GM19468 (cell line): Measurements from ENCODE around the gene SRPRB.

Experiments used
- ATAC-seq: cut with Tn5 transposase; IDR thresholded peaks from one replicate; pipeline ENCODE4 v1.9.1; 2021; ENCODE audit warnings: mild to moderate bottlenecking, moderate library complexity, moderate number of reproducible peaks; ENCODE audit not compliant: unreplicated experiment; ENCODE audit errors: extremely low read depth

SRPRB gene

DNA sequence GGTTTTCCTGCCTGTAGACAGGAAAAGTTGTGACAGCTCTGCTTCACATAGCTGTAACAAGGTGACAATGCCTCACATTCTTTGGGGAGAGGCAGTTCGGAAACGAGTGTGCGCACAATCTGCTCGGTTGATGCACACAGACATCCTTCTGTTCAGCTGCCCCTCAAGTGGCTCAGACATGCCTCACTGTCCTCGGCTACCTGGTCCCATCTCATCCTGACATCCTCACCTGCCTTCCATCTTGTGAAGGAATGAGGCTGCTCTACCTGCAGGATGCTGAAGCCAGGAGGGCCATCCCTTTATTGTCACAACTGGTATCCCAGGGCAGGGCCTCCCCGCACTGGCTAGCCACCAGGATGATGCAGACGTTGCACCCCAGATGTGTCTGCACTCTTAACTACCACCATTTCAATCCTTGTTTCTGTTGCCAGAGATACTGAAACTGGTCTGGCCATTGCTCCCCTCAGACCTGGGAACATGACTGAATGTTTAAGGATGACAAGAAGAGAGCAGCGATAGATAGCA, 19.4 kb downstream of the SRPRB start:
- ATAC-seq: no peak

DNA sequence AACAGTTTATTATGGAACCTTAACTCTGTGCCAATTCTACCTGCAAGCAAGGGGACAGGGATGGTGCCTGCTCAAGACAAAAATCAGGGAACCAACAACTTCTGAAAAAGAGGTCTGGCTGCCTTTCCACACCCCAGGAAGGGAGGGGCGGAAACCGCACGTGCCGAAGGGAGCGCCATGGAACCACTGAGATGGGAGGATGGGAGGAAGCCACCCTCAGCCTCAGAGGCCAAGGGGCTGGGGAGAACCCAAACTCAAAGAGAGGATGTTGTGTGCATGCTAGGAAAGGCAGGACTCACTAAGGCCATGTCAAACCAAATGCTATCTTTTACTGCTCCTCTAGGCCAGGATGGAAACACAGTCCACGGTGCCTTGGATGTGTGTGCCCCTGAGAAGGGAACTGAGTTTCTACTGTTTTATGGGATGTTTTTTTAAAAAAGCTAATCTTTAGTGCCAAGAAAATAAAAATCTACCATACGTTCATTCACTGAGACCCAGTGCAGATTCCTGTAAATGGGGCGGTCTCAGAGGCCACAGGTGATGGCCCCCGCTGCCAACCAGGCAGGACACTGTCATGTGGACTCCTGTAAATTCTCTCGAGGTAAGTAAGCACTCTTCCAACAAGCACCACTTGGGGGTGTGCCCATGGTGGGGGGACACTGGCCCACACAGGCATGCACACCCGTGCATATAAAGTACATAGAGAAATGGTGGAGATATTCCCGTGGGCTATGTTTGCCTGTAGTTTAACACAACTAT, 20.5 kb downstream of the SRPRB start:
- ATAC-seq: no peak

DNA sequence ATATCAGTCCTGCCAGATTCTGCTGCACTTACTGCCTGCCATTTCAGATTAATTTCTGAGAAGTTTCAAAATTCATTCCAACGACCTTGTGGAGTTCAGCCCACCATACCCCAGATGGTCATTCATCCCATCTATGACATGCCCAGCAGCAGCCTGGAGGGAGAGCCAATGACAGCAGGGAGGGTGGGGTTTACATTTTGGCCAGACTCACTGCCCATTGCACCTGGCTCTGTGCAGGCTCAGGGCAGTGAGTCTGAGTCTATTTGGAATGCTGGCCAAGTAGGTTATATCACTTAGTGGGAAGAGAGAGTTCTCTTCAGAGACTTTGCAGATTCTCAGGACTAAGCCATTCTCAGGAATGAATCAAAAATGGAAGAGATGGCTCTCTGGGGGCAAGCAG, 21.5 kb downstream of the SRPRB start:
- ATAC-seq: no peak

GRCh38 chr3:133827684-133828083, 22.1 kb downstream of the SRPRB start:
- ATAC-seq: no peak

DNA sequence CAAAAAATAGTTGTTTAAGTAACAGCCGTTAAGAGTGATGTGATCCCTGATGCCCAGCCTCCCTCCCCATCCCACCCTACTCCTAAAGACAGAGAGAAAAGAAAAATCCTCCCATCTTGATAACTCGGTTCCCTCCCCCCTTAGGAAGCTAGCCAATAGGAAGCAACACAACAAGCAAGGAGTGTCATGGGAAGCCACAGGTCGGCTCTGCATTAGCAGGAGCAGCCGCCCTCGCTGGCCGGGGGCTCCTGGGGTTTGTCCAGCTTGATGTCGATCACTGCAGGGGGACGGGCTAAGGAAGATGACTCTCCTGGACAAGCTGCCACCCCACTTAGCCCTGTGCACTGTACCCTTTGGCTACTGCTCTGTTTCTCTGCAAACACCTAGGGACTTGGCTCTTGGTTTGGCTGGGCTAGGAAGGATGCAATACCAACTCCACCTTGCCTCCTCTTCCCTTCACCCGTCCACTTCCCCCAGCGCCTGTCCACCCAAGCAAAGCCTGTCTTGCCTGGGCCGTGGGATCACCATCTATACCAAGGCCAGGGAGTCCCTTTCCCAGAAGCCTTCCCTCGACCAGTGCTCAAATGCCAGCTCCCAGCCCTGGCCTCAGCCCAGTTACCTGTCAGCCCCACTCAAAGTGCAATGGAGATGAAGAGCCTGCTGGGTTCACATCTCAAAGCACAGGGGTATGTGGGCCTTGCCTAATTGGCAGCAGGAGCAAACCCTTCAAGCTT, 23.1 kb downstream of the SRPRB start:
- ATAC-seq: no peak

DNA sequence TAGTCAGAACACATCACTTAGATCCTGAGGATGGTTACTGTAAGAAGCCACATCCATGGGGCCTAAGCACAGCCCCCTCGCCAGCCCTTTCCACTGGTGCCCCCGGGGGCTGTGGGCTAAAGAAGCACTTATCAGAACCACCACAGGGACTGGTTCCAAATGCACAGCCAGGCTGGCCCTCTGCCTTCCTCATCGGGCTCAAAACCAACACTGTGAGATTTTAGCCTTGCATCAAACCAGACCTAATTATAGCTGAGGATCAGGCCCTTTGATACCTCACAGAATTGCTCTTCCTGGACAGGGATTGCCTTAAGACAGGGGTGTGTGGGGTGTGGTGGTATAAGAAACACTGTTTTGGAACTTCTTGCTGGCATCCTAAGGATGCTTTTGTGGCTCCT, 23.7 kb downstream of the SRPRB start:
- ATAC-seq: no peak

DNA sequence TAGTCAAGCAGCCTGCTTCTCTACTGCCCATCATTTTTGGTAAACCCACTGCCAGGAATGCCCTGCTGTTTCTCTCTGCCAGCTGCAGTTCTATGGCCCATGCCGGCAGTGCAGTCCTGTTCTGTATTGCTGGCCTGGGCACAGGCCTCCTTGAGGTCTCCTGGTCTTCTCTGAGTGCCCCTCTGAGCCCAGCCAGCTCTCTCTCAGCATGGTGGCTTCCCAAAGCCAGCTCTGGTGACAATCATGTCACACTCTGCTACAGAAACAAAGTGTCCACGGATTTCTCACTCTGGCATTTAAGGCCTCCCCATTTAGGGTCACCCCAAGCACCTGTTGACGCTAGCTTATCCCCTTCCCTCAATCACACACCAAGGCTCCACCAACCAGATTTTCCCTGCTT, 24.5 kb downstream of the SRPRB start:
- no peak for ATAC-seq

DNA sequence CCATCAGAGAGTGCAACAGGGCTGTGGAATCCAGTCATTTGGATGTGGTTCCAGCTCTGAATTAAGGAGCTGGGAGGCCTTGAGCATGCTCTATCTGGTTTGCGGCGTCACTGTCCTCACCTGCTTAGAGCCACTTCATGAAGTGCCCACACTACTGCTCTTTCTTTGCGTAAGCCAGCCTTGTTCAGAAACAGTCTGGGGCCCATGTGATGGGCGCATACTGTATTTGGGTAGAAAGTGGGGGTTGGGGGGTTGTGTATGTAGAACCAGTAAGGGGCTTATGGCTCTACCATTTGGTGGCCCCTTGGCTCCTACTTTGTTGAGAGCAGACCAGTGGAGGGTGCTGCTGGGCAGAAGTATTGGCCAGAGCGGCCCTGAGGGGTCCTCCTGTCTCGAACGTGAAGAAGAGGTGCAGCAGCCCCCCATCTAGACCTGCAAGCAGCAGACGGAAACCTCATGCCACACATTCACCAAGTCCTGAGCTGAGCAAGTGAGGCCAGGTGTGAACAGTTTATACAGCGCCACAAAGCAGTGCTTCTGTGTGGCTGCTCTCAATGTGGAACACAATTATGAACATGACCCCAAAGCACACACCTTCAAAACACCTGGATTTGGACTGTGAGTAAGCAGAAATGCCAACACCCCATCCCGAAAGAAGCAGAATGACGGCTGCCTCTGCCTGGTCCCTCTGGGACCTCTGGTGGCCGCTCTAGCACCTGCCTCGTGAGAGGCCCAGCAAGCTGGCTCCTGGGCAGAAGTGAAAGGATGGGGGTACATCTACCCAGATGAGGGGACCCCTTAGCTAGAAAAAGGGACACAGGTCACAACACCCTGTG, 26.6 kb downstream of the SRPRB start:
- no peak for ATAC-seq

DNA sequence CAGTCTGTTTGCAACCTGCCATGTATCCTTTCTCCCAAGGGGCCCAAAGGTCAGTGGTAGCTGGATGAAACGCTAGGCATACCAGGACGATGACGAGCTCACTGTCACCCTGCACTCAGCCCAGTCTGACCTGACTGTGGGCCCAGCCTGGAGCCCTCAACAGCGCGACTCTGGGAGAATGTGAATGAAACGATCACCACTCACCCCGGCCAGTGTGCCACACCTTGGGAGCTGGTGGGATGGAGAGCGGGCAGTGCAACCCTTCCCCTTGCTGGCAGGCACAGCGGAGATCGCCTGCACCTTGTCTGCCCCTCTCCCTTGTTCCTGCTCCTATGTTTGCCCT, 27.2 kb downstream of the SRPRB start:
- ATAC-seq: no peak

- no peak for ATAC-seq
Observed at GRCh38 chr3:133833267-133833666, 27.7 kb downstream of the SRPRB start.

- no peak for ATAC-seq
Observed at GRCh38 chr3:133833880-133834620, 28.4 kb downstream of the SRPRB start.

GRCh38 chr3:133834621-133835417, 29.2 kb downstream of the SRPRB start:
- no peak for ATAC-seq

DNA sequence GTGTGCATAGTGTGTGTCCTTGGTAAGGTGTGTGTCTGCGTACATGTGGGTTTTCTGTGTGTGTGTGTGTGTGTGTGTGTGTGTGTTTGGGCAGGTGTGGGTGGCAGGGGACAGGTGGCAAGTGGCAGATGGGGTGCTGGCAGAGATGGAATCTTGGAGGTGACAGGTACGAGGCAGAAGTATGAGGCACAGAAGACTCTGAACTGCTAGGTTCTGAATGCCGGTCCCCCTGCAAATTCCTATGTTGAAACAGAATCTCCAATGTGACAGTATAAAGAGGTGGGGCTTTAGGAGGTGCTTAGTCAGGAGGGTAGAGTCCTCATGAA, 29.8 kb downstream of the SRPRB start:
- no peak for ATAC-seq

GRCh38 chr3:133835961-133836360, 30.3 kb downstream of the SRPRB start:
- no peak for ATAC-seq

- no peak for ATAC-seq
Observed at GRCh38 chr3:133836497-133837158, 31.0 kb downstream of the SRPRB start.

DNA sequence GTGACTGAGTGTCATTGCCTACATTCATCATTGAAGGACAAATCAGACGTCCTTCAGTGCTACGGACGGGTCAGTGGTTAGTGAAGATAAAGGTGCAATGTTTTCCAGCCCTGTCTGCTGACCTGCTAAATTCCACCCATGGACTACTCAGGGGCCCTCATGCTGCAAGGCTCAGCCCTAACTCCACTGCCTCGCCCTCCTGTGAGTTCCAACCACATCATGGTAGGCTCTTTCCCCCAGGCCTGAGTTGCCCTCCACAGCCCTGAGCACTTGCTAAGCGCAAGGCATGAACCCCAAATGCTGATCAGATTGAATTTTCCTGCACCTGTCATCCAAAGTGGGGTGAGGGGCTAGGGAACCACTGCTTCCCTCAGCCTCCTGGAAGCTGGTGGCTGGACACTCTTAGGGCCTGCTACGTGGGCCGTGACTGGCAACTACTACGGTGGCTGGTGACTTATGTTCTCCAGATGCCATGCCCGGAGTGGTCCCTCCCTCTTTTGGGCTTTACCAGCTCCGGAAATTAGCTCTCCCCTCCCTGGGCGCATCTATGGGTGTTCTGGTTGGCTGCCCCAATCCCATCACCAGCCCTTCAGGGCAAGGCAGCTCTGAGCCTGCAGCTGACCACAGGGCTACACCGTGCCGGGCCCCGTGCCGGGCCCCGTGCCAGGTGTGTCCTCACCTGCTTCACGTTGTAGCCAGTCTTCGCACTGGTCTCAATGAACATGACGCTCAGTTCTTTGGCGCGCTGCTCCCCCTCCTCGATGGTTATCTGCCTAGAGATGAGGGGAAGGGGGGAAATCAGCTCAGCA, 32.1 kb downstream of the SRPRB start:
- no peak for ATAC-seq

DNA sequence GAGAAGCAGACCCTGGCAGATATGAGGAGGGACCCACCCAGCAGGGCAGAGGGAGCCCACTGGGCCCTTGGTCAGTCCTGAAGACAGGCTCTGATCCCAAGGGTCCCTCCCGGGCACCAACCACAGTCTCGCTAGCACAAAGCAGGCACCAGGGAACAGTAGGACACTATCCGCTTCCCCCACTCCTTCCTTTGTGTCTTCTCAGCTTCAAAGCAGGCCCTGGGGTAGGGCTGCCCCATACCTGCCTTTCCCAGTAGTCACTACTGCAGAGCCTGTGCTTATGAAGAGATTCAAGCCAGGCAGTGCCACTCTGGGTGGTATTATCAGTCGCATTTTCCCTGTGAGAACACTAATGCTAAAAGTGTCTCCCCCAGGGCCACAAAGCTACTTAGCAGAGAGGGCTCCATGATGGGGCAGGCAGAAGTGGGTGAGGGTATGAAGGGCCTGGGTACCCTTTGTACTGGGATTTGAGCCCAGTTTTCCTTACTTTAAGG, 32.7 kb downstream of the SRPRB start:
- ATAC-seq: no peak
